ENCODE measurements around the gene C19orf81.

Gene C19orf81

DNA sequence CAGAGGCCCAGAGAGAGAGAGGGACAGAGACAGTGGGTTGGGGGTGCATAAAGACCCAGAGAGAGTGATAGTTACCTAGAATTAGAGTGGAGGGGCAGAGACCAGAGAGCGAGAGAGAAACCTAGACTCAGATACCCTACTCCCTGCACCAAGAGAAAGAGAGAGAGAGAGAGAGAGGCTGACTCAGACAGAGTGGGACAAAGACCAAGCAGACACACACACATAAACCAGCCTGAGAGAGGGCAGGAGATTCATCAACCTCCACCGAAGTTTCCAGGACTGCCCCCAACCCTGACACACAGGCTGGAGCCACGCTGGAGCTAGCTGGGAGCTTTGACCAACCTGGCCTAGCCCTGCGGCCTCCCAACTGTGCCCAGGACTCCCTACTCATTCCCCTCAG is 22.4 kb upstream of the C19orf81 start:
- TF ChIP-seq, protein P1, sequence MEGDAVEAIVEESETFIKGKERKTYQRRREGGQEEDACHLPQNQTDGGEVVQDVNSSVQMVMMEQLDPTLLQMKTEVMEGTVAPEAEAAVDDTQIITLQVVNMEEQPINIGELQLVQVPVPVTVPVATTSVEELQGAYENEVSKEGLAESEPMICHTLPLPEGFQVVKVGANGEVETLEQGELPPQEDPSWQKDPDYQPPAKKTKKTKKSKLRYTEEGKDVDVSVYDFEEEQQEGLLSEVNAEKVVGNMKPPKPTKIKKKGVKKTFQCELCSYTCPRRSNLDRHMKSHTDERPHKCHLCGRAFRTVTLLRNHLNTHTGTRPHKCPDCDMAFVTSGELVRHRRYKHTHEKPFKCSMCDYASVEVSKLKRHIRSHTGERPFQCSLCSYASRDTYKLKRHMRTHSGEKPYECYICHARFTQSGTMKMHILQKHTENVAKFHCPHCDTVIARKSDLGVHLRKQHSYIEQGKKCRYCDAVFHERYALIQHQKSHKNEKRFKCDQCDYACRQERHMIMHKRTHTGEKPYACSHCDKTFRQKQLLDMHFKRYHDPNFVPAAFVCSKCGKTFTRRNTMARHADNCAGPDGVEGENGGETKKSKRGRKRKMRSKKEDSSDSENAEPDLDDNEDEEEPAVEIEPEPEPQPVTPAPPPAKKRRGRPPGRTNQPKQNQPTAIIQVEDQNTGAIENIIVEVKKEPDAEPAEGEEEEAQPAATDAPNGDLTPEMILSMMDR (IDR thresholded peaks at IDR 0.05; ENCODE audit: insufficient read depth, missing control alignments) = no peak
- DNase-seq (ENCODE audit: insufficient read length, low spot score) (no peak), FAIRE-seq (no peak)

DNA sequence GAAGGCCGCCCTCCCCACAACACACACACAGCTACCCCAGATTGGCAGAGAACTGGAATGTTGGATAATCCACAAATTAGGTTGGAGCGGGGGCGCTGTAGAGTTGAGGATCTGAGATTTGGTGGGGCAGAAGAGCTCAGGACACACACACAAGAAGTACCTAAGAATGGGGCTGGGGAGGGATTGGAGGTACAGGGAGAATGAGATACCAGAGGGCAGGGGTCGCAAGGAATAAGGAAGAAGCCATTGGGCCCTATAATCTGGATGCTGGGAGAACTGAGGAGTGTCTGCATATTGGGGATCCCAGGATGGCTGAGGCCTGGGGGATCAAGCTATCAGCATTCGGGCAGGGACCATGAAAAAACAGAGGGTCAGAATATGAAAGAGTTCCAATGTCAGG is 21.1 kb upstream of the C19orf81 start:
- TF ChIP-seq, protein P1 (IDR thresholded peaks at IDR 0.05; ENCODE audit: insufficient read depth, missing control alignments) = no peak
- FAIRE-seq = no peak
- no peak for DNase-seq (ENCODE audit: insufficient read length, low spot score)

DNA sequence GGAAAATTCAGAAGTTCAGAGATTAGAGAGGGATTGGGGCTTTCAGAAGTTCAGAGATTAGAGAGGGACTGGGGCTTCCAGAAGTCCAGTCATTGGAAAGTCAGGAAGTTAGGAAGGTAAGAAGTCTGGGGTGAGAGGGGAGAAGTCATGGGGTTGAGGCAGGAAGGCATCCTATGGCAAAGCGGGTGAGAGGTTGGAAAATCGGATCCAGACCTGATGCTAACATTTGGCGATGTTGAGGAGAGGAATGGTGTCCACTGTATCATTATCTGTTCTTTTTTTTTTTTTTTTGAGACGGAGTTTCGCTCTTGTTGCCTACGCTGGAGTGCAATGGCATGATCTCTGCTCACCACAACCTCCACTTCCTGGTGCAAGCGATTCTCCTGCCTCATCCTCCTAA is 20.7 kb upstream of the C19orf81 start:
- DNase-seq (ENCODE audit: insufficient read length, low spot score) (no peak), FAIRE-seq (no peak)
- TF ChIP-seq, protein P1 (IDR thresholded peaks at IDR 0.05; ENCODE audit: insufficient read depth, missing control alignments) = no peak

DNA sequence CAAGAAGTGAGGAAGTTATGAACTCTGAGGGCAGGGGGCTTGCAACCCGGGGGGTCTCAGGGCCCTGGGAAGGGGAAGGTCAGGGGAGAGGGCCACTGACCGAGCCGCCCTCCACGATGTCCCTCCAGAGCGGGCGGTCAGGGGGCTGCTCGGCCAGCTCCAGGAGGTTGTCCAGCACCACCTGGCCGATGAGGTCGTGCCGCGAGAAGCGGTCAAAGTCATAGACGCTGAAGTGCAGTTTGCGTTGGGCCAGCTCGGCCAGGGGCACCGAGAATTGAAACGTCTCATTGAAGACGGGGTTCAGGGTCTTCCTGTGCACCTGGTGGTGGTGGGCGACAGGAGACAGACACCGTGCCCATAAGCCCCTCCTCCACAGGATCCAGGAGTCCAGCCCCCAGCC is 20.1 kb upstream of the C19orf81 start:
- TF ChIP-seq, protein P1 (IDR thresholded peaks at IDR 0.05; ENCODE audit: insufficient read depth, missing control alignments) = no peak
- DNase-seq (ENCODE audit: insufficient read length, low spot score) (no peak), FAIRE-seq (no peak)

DNA sequence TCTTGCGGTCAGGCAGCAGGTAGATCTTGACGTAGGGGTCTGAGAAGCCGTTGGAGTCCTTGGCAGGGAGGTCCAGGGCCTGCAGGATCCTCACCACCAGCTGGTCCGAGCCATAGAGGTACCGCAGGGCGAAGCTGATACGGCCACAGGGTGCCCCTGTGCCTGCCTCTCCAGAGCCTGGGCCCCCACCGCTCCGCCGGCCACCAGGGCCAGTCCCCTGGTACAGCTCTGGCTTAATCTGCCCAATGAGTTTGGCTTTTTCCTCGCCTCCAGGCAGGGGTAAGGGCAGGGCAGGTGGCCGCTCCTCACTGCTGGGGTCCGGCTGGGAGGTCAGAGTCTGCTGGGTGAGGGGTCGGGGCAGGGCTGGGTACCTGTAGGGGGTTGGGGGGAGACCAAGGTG is 19.4 kb upstream of the C19orf81 start:
- TF ChIP-seq, protein P1 (IDR thresholded peaks at IDR 0.05; ENCODE audit: insufficient read depth, missing control alignments) = no peak
- FAIRE-seq (no peak), DNase-seq (ENCODE audit: insufficient read length, low spot score) (no peak)

DNA sequence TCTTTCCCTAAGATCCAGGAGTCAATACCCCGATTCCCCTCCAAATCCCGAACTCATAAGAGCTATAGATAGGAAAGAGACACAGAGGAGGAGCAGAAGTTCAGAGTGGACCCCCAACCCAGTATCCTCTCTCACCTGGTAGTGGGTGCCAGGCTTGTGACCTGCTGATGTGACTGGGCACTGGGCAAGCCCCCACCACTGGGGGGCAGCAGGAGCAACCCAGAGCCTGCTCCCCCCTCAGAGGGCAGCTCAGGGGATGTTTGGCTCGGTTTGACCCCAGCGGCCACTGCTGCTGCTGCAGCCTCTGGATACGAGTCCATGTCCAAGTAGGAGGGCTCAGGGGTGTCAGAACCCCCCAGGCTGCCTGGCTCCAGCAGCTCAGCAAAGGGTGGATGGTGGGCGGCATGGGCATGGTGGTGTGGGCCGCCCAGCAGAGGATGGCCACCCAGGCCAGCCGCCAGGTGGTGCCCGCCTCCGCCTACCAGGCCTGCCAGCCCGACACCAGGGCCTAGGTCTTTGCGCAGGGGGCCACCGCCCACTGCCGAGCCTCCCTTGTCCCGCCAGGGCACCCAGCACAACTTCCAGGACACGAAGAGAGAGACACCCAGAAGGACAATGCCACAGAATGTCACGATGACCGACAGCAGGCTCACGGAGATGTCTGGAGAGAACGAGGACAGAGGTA is 17.0 kb upstream of the C19orf81 start:
- DNase-seq (ENCODE audit: insufficient read length, low spot score) = no peak

DNA sequence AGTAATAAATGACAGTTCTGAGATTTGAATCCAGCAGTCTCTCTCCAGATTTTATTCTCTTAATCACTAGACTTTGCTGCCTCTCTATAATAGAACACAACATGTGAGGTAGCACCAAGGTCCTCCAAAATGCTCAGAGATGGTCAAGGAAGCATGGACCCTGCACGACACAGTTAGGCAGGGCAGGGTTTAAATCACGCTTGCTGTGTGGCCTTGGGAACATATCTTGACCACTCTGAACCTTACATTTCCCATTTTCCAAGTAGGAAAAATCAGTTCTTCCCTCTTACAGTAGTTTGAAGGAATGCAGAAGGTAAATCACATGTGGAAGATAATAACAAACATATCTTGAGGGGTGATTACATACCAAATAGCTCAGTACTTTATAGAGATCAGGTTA is 15.9 kb upstream of the C19orf81 start:
- FAIRE-seq (no peak), DNase-seq (ENCODE audit: insufficient read length, low spot score) (no peak)
- TF ChIP-seq, protein P1 (IDR thresholded peaks at IDR 0.05; ENCODE audit: insufficient read depth, missing control alignments) = no peak

More for the DNA sequence above, 17.0 kb upstream of the C19orf81 start:
- TF ChIP-seq, protein P1 (IDR thresholded peaks at IDR 0.05; ENCODE audit: insufficient read depth, missing control alignments) = no peak
- no peak for FAIRE-seq

Data from D721Med (cell line).